ENCODE measurements around the gene RNF40. TPM values are rescaled to one million over a fixed set of nuclear protein-coding genes. Genes with fewer than 3 reads are reported as not detected.

The RNF40 gene
- total RNA-seq, 4 donors from 2014 or later = 20.5 to 130 (median 86.0) TPM

- Histone ChIP-seq H3K27ac (no peak overlapping the region), H3K4me1 (peaks cover 8 to 10% of the 10 kb centered on the region in 2 donors), H3K9me3 (no peaks in the 10 kb centered on the region), H3K27me3 (no peaks in the 10 kb centered on the region), H3K4me3 (no peak overlapping the region), H3K36me3 (no peaks in the 10 kb centered on the region)
- intact Hi-C loops (cut with DNase I; ENCODE audit: low total_unique reads) = no loop called here
- TF ChIP-seq POLR2A (IDR thresholded peaks at IDR 0.05) = no peak
- no peak for TF ChIP-seq CTCF (IDR thresholded peaks at IDR 0.05)
- DNase-seq = no peak
Observed at GRCh38 chr16:30783280-30784109, 21.4 kb downstream of the RNF40 start.

- intact Hi-C loops (cut with DNase I; ENCODE audit: low total_unique reads) = no loop called here
- H3K27me3 ChIP-seq = no peaks in the 10 kb centered on the region
Observed at GRCh38 chr16:30784215-30784614, 22.1 kb downstream of the RNF40 start.

DNA sequence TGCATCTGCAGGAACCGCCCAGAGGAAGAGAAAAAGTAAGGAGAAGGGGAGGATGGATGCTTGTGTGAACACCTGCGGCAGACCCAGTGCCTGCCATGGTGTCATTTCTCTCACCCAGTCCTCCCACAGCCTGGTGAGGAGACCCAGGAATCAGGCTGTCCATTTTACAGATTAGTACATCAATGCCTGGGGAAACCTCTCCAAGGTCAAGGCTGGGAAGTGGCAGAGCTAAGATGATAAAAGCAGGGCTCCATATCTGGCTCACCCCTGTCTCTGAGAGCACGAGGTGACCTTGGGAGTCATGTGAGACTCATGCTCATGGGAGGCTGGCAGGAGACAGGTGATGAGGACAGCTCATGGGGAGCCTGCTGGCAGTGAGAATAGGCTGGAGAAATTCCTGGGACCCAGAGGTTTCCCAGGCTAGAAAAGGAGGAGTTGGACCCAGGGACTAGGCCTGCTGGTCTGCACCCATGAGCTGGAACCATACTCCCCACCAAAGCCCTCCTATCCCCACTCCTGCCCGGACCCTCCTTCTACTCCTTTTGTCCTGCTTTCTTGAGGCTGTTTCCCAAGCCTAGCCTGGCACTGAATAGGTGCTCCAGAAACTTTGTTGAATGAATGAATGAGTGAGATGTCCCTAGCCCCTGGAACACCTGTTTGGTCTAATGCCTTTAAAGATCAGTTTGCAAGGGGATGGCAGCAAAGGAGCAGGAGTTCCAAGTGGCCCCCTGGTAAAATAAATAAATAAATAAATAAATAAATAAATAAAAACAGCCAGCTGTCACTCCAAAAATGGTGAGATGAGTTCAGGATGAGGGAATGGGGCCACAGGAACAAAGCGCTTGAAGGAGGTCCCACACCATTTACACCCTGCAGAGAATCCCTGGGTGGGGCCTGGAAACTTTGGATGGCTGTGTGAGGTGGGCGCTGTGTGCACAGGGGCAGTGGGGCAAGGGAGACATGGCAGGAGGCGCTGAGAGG lies 23.3 kb downstream of the RNF40 start:
- peak overlapping the region; percentile 78 to 80 for H3K4me3 ChIP-seq

More at GRCh38 chr16:30784215-30784614, 22.1 kb downstream of the RNF40 start:
- TF ChIP-seq CTCF (IDR thresholded peaks at IDR 0.05) (no peak), POLR2A (IDR thresholded peaks at IDR 0.05) (no peak)
- H3K4me3 ChIP-seq = no peak overlapping the region
- no peaks in the 10 kb centered on the region for H3K36me3 ChIP-seq
- H3K4me1 ChIP-seq = peaks cover 8 to 10% of the 10 kb centered on the region in 2 donors
- no peak for DNase-seq
- H3K9me3 ChIP-seq = no peaks in the 10 kb centered on the region
- no peak overlapping the region for H3K27ac ChIP-seq

DNA sequence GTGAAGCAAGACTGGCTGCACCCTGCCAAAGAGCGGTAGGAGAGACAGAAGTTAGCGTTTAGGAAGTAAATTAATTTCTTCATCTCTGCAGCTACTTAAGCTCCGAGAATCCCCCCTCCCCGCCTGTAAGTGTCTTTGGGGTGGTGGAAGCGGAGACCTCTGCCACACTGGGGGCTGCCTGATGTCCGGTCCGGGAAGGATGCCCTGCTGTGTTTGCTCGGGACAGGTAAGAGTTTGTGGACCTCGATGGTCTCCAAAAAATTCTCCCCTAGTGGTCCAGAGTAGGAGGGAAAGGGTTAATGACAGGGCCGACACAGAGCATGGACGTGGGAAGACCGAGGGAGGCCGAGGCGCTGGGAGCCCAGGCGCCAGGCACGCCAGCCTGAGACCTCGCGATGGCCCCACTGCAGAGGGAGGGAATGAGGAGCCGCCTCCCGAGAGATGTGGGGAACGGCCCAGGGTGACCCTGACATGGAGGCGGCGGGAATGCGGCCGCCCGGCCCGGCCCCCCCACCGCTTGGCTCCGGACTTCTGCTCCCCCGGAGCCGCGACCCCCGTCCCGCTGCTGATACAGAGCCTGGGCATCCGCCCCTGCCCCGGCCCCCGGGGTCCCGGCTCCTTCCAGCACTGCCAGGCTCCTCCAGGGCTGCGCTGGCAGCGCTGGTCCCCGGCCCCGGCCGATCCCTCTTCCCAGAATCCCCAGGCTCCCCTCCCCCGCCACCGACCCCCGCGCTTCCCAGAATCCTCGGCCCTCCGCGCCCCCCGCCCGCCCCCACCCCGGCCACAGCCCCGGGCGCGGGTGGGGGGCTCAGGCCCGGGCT lies 24.2 kb downstream of the RNF40 start:
- H3K36me3 ChIP-seq = no peaks in the 10 kb centered on the region
- intact Hi-C loops (cut with DNase I; ENCODE audit: low total_unique reads) = no loop called here
- TF ChIP-seq POLR2A (IDR thresholded peaks at IDR 0.05) (no peak), CTCF (IDR thresholded peaks at IDR 0.05) (no peak)
- peak overlapping the region; percentile 84 to 90 for H3K27ac ChIP-seq
- peak in 1 of 2 donors; percentile 39 for DNase-seq
- H3K4me1 ChIP-seq = peaks cover 8 to 10% of the 10 kb centered on the region in 2 donors
- peak overlapping the region; percentile 78 to 80 for H3K4me3 ChIP-seq
- no peaks in the 10 kb centered on the region for H3K9me3 ChIP-seq
- no peaks in the 10 kb centered on the region for H3K27me3 ChIP-seq

More for the DNA sequence above, 23.3 kb downstream of the RNF40 start:
- H3K9me3 ChIP-seq = no peaks in the 10 kb centered on the region
- H3K27ac ChIP-seq = no peak overlapping the region
- TF ChIP-seq CTCF (IDR thresholded peaks at IDR 0.05) (no peak), POLR2A (IDR thresholded peaks at IDR 0.05) (no peak)
- H3K4me1 ChIP-seq = peaks cover 8 to 10% of the 10 kb centered on the region in 2 donors
- intact Hi-C loops (cut with DNase I; ENCODE audit: low total_unique reads) = no loop called here
- no peak for DNase-seq
- no peaks in the 10 kb centered on the region for H3K27me3 ChIP-seq
- no peaks in the 10 kb centered on the region for H3K36me3 ChIP-seq
